Ascending aorta (tissue), 2 donors: ENCODE measurements around the gene HACD3. TPM values are rescaled to one million over a fixed set of nuclear protein-coding genes. Genes with fewer than 3 reads are reported as not detected.
"Not testable (repeated sequence)": the region's sequence is repeated elsewhere in the genome, so short reads cannot be mapped to it uniquely, and the experiment has no call there.

Experiments used
- DNase-seq, 2 donors: peaks; one replicate each; pipeline ENCODE4 v3.0.0-alpha.2; 2019; ENCODE audit warnings: low spot score in 2 of 2
- H3K27ac ChIP-seq, 2 donors: fragments of 200-600 bp; sonication (generic); one replicate each; pipeline ENCODE4 v1.5.1; 2016 to 2017; ENCODE audit warnings: mild to moderate bottlenecking in 1 of 2
- H3K27me3 ChIP-seq: fragments of 200-600 bp; sonication (generic); one replicate; pipeline ENCODE4 v1.5.1; 2017
- H3K36me3 ChIP-seq, 2 donors: fragments of 200-600 bp; sonication (generic); one replicate each; pipeline ENCODE4 v1.5.1; 2016
- H3K4me1 ChIP-seq, 2 donors: fragments of 200-600 bp; sonication (generic); one replicate each; pipeline ENCODE4 v1.5.1; 2016 to 2017; ENCODE audit warnings: mild to moderate bottlenecking in 1 of 2
- H3K4me3 ChIP-seq, 2 donors: fragments of 200-600 bp; sonication (generic); one replicate each; pipeline ENCODE4 v1.5.1; 2016 to 2017; ENCODE audit warnings: mild to moderate bottlenecking in 1 of 2
- H3K9me3 ChIP-seq, 2 donors: fragments of 200-600 bp; sonication (generic); one replicate each; pipeline ENCODE4 v1.5.1; 2016
- intact Hi-C: fragments of 100-400 bp; cut with DNase I; formaldehyde crosslinking; loops from one replicate; pipeline ENCODE4 v1.15.1; 2023
- total RNA-seq: library from RNA; depleted of rRNA; stranded (reverse); fragments of >200 nt; gene quantifications from one replicate; pipeline ENCODE4 v1.1.0, GENCODE V29; 2016
- TF ChIP-seq, protein P1 (sequence below), 3 experiments: fragments of 200-600 bp in 2 of 3; fragments of 450-650 bp in 1 of 3; sonication (generic) in 2 of 3; IDR thresholded peaks; one replicate each; pipeline ENCODE4 v1.5.1; 2016 to 2019; ENCODE audit warnings: antibody characterized with exemption in 3 of 3, mild to moderate bottlenecking in 1 of 3, moderate library complexity in 1 of 3

The HACD3 gene
- total RNA-seq, 1 donor from 2014 or later: 46.2 TPM

DNA sequence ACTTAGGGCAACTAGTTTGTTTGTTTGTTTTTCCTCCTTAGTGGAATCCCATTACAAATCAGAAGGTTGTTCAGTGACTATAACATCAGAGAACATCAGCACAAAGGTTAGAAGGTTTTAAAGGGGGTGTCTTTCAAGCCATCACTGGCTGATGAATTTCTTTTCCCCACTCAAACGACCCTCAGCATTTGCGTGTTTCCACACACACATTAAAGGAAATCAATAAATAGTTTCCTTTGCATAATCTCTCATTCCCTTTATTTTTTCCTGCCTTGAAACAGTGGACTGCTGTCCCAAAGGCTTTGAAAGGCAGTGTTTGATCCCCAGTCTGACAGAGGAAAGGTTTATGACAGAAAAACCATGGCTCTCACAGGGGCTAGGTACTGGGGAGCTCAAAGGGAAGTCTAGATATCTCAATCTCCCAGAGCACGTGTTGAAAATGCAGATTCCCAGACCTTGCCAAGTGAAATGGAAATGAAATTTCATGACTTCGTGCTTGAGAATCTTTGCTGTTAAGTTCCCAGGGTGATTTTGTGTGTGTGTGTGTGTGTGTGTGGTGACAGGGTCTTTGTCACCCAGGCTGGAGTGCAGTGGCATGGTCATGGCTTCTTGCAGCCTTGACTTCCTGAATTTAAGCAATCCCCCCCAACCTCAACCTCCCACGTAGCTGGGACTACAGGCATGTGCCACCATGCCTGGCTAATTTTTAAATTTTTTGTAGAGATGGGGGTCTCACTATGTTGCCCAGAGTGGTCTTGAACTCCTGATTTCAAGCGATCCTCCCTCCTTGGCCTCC, 82.9 kb downstream of the HACD3 start:
- Histone ChIP-seq H3K36me3 (no peaks in the 10 kb centered on the region), H3K27me3 (no peaks in the 10 kb centered on the region), H3K4me1 (peaks cover 10 to 19% of the 10 kb centered on the region in 2 donors), H3K27ac (no peak overlapping the region), H3K4me3 (no peak overlapping the region), H3K9me3 (no peaks in the 10 kb centered on the region)
- DNase-seq: no peak
- TF ChIP-seq, protein P1, sequence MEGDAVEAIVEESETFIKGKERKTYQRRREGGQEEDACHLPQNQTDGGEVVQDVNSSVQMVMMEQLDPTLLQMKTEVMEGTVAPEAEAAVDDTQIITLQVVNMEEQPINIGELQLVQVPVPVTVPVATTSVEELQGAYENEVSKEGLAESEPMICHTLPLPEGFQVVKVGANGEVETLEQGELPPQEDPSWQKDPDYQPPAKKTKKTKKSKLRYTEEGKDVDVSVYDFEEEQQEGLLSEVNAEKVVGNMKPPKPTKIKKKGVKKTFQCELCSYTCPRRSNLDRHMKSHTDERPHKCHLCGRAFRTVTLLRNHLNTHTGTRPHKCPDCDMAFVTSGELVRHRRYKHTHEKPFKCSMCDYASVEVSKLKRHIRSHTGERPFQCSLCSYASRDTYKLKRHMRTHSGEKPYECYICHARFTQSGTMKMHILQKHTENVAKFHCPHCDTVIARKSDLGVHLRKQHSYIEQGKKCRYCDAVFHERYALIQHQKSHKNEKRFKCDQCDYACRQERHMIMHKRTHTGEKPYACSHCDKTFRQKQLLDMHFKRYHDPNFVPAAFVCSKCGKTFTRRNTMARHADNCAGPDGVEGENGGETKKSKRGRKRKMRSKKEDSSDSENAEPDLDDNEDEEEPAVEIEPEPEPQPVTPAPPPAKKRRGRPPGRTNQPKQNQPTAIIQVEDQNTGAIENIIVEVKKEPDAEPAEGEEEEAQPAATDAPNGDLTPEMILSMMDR (IDR thresholded peaks at IDR 0.05): no peak
- intact Hi-C loops: loop anchor here (5.0 to 10.0 kb wide), 4 partner anchors 81 to 882 kb away; partner anchors contain the start of genes DENND4A, HACD3, PARP16 and SNAPC5

DNA sequence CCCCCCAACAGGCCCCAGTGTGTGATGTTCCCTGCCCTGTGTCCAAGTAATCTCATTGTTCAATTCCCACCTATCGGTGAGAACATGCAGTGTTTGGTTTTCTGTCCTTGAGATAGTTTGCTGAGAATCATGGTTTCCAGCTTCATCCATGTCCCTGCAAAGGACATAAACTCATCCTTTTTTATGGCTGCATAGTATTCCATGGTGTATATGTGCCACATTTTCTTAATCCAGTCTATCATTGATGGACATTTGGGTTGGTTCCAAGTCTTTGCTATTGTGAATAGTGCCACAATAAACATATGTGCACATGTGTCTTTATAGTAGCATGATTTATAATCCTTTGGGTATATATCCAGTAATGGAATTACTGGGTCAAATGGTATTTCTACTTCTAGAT, 85.6 kb downstream of the HACD3 start:
- not testable (repeated sequence) for H3K4me3 ChIP-seq, H3K9me3 ChIP-seq, H3K27ac ChIP-seq, H3K36me3 ChIP-seq, H3K27me3 ChIP-seq, DNase-seq
- H3K4me1 ChIP-seq: peaks cover 4 to 12% of the 10 kb centered on the region in 2 donors
- intact Hi-C loops: loop anchor here (10.0 kb wide), 1 partner anchor 879 kb away; the partner anchor contains the start of gene SNAPC5

DNA sequence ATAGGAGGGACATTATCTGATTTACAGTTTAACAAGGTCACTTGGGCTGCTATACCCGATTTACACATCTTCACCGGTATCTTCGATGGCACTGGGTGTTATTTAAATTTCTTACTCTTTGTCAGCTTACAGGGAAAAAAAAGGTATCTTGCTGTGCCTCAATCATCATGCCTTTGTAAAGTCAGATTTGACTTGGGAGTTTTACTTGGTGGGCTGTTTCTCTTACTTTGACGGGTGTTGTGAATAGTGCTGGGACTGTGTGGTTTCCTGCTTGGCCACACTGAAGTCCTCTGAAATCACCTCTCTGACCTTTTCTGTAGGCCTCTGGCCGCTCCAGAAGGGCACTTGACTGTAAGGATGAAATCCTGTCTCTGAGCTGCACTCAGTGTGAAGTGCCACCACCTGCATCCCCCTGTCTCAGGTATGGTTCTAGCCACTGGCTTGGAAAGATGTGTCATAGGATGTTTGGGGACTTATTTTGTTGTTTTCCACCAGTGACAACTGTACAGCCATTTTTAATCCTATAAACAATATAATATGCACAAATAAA, 88.4 kb downstream of the HACD3 start:
- intact Hi-C loops: loop anchor here (10.0 kb wide), 1 partner anchor 876 kb away; the partner anchor contains the start of gene SNAPC5
- no peak overlapping the region for H3K4me3 ChIP-seq
- no peaks in the 10 kb centered on the region for H3K27me3 ChIP-seq
- DNase-seq: no peak
- TF ChIP-seq, protein P1 (IDR thresholded peaks at IDR 0.05): no peak
- no peaks in the 10 kb centered on the region for H3K4me1 ChIP-seq
- H3K9me3 ChIP-seq: no peaks in the 10 kb centered on the region
- no peaks in the 10 kb centered on the region for H3K36me3 ChIP-seq
- H3K27ac ChIP-seq: no peak overlapping the region

DNA sequence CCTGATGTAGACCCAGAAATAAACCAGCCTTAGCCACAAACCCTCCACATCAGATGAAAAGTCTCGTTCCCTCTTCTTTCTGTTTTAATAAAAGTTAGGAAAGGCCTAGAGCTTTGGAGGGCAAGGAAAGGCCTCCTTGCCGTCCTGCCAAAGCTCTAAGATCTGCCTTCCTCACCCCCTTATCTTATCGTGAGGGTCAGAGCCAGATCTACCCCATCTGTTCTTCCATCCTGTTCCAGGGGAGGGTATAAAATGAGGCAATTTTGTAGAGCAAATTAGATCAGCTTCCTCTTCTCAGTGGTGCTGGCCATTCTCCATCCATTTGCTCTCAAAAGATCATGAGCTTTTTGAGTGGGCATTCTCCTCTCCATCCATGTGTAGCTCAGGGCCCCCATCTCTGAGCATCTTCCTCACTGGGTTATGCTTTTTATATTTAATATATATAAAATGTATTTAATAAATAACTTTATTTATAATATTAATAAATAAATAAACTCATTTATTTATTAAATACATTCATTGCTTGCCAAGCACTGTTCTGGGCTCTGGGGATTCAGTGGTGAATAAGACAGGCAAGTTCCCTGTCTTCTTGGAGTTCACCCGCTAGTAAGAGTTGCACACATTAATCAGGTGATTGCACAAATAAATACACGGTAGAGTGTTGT, 89.5 kb downstream of the HACD3 start:
- intact Hi-C loops: loop anchor here (10.0 kb wide), 1 partner anchor 875 kb away; the partner anchor contains the start of gene SNAPC5
- Histone ChIP-seq H3K27ac (no peak overlapping the region), H3K36me3 (peaks cover 4 to 5% of the 10 kb centered on the region in 2 donors), H3K9me3 (no peaks in the 10 kb centered on the region), H3K4me3 (no peak overlapping the region), H3K4me1 (no peaks in the 10 kb centered on the region), H3K27me3 (no peaks in the 10 kb centered on the region)
- TF ChIP-seq, protein P1 (IDR thresholded peaks at IDR 0.05): no peak
- no peak for DNase-seq

DNA sequence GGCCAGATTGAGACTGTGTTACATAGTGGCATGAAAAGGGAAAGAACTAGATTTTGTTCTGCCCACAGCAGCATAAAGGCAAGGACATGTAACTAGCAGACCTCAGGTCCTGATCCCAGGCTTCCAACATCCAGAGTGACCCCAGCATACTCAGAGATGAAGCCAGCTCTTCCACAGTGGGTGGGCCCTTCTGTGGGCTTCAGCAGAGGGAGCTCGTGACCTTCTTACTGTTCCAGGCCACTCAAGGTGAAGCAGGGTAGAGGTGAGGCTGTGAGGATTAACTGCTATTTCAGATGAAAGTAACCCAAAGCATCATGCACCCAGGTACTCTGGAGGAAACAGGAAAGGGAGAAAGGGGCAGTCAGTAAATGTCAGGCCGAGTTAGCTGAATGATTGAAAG, 90.6 kb downstream of the HACD3 start:
- no peaks in the 10 kb centered on the region for H3K9me3 ChIP-seq
- H3K27ac ChIP-seq: no peak overlapping the region
- DNase-seq: no peak
- H3K4me3 ChIP-seq: no peak overlapping the region
- peaks cover 13 to 14% of the 10 kb centered on the region in 2 donors for H3K36me3 ChIP-seq
- TF ChIP-seq, protein P1 (IDR thresholded peaks at IDR 0.05): no peak
- intact Hi-C loops: no loop called here
- H3K27me3 ChIP-seq: no peaks in the 10 kb centered on the region
- no peaks in the 10 kb centered on the region for H3K4me1 ChIP-seq

DNA sequence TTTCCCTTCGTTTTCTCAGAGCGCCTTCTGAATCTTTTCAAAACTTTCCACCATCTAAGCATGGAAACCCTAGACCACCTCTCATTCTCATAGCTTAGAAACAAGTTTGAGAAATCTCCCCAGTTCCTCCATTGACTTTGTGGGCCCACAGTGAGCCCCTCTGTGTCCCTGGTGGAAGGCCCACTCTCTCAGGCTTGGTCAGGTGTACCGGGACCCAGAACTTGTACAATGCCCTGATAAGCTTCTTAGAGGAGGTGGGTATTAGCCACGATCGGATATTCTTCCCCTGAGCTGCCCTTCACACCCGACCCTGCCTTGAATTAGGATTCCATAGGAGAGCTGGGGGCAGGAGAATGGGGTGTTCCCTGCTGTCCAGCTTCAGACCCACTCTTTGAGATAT, 91.4 kb downstream of the HACD3 start, which contains the start of gene SLC24A1:
Gene SLC24A1, plus strand, starts transcription at position 301 of the 400 bp plus-strand sequence. CDS start 2,143 bp downstream, outside the sequence.
- no peaks in the 10 kb centered on the region for H3K27me3 ChIP-seq

More for the DNA sequence above, 91.4 kb downstream of the HACD3 start, which contains the start of gene SLC24A1:
- intact Hi-C loops: no loop called here
- TF ChIP-seq, protein P1 (IDR thresholded peaks at IDR 0.05): no peak
- DNase-seq: no peak
- H3K4me3 ChIP-seq: no peak within 1 kb of the TSS
- peaks cover 13 to 18% of the 10 kb centered on the region in 2 donors for H3K36me3 ChIP-seq
- H3K4me1 ChIP-seq: no peaks in the 10 kb centered on the region
- H3K9me3 ChIP-seq: no peaks in the 10 kb centered on the region
- no peak within 1 kb of the TSS for H3K27ac ChIP-seq
